Stimulated activated CD8-positive, alpha-beta memory T cell treated with anti-CD3 and anti-CD28 coated beads, Interleukin-2, amount 100 ng/mL, for 48 hours (primary cell): Measurements from ENCODE around the gene RHO.
"Not testable (repeated sequence)": the region's sequence is repeated elsewhere in the genome, so short reads cannot be mapped to it uniquely, and the experiment has no call there.

Experiments used
- DNase-seq, 2 donors: peaks; one replicate each; pipeline ENCODE4 v3.0.0-alpha.2; 2020; ENCODE audit warnings: low read depth in 2 of 2

The RHO gene

DNA sequence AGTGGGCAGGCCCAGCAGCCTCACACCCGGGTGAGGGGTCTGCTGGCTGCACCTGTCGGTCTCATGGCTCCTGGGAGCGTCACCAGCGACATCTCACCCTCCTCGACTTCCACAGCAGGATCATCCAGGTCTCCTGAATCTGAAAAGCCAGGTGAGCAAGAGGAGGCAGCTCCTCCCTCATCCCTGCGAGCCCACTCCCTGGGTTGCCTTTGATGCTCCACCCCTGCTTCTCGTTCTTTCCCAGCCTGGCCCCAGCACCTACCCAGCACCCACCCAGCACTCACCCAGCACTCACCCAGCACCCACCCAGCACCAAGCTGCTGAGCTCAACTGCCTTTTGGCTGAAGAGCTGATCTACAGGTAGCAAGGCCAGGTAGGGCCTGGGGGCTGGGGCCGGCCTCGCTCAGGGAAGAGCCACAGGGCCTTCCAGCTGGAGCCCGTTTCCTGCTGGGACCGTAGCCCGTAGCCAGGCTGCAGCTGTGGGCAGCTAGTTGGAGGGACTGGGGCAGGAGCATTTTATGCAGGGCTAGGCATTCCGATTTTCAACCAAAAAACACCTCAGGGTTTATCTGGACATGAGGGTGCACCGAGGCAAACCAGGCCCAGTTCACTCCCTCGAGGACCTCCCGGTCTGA, 14.8 kb downstream of the RHO start, which contains the start of gene H1-8:
TSS of gene H1-8 (plus strand) at position 20 of the 635 bp plus-strand sequence. CDS start at position 64, 44 bp downstream.
- DNase-seq, result no peak

DNA sequence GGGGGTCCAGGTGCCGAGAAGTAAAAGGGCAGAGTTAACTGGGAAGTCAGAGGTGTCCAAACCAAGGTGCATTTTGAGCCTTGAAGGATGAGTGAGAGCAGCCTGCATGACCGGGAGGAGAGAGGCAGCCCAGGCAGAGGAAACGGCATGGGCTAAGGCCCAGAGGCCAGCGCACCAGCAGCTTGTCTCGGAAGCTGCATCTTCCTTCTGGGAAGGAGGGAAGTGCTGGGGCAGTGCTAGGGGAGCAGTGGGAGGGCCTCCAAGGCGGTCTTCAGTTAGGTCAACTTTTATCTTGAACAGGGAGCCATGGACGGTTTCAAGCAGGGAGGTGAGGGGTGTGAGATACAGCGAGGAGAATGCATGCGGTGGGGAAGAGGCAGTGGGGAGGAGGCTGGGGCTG, 15.6 kb downstream of the RHO start:
- no peak for DNase-seq

- not testable (repeated sequence) for DNase-seq
Observed at GRCh38 chr3:129545951-129546350, 17.5 kb downstream of the RHO start.

GRCh38 chr3:129547241-129547640, 18.8 kb downstream of the RHO start:
- no peak for DNase-seq

DNA sequence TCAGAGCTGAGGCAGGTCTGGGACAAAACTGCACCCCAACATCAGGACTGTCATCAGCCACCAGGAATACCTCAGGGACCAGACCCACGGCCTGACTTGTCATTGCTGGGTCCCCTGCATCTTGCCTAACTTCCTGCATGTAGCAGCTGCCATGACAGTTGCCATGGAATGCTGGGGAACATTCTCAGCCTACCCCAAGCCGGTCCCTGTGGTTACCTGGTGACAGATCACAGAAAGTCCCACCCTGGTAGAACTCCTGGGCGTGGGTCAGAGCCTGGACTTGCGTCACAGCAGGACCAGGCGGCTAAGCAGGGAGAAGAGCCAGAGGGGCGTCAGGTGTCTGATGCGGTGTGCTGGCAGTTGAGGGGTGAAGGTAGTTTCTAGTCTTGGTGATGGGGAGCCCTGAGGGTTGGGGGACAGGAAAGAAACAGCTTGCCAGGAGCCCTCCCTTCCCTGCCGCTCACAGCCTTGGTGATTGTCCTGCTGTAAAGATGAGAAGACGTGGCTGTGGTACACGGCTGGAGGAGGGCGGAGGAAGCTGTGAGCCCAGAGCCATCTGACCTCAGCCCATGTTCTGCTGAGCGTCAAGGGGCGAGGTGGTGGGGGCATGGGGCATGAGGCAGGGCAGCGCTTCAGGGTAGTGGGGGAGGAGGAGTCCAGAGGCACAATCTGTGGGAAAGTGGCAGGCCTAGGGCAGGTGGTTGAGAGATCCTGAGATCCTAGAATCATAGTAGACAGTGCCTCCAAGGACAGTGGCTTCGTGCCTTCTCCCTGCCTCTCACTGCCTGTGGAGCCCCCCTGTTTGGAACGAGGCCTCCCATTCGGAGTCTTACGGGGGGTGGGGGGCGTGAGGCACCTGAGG, 19.9 kb downstream of the RHO start:
- DNase-seq, result no peak

- DNase-seq, result no peak
Observed at GRCh38 chr3:129549006-129549800, 20.8 kb downstream of the RHO start.

DNA sequence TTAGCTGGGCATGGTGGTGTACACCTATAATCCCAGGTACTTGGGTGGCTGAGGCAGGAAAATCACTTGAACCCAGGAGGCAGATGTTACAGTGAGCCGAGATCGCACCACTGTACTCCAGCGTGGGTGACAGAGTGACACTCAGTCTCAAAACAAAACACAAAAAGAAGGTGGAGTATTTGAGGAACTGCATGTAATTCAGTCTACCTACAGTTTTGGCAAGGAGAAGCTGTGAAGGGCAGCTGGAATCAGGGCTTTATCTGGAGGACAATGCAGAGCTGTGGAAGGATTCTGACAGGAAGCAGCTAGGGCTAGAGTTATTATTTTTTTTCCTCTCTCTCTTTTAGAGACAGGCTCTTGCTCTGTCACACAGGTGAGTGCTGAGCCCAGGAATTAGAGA, 21.4 kb downstream of the RHO start:
- DNase-seq, result no peak

DNA sequence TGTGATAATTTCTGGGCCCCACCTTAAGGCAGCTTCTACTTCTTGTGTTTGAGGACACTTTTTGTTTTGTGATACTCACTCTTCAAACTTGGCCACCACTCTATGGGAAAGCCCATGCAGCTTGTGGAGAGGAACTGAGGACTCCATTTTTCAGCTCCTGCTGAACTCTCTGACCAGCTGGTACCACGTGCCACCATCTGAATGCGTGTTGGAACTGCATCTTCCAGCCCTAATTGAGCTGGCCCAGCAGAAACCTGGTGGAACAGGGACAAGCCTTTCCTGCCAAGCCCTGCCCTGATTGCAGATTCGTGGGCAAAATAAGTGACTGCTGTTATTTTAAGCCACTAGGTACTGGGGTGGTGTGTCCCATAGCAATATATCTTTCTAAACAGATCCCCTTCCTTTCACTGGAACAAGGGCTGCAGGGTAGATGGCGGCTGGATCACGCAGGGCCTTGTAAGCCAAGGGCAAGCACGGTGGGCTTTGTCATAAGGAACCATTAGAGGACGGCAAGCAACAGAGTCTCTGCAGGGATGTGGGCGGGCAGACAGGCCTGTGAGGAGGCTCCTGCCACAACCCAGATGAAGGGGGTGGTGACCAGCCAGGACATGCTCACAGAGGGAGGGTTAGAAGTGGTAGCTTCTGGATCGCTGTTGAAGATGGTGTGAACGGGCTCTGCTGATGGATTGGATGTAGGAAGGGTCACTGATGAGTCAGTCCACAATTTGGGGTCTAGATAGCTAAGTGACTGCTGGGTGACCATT, 24.0 kb downstream of the RHO start:
- no peak for DNase-seq

DNA sequence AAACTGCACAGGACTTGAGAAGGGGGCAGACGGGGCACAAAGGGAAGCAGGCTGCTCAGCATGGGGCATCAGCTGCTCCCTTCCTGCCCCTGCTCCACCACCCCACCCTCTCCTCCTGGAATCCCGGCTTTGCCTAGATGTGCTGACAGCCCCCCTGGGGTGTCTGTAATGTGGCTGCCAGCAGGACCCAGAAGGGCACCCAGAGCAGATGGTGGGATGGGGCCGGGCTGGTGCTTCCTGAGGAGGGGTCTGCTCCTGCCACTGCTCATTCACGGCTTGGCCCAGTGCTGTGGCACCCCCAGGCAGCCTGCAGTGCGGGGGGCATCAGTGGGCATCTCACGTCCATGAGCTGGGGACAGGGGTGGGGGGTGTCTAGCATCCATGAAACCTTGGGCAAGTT, 24.7 kb downstream of the RHO start:
- DNase-seq, result no peak

- DNase-seq, result no peak
Observed at GRCh38 chr3:129553719-129554118, 25.3 kb downstream of the RHO start.

GRCh38 chr3:129554356-129555152, 26.1 kb downstream of the RHO start:
- DNase-seq, result no peak

DNA sequence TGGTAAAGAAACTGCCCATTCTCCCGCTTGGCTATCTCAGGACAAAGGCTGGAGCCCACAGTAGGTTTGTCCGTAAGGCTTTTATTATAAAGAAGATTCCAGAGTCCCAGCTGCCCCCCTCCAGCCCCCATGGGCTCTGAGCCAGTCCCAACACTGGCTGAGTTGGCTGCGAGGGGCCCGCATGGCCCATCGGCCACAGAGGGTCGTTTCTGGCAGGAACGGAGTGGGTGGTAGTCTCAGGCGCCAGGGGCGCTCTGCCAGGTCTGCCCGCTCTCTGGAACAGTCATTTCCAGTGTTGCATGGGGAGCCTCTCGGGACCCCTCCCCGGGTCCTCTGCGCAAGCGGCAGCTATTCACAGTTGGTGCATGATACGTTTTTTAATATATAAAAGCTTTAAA, 26.7 kb downstream of the RHO start:
- DNase-seq, result no peak

DNA sequence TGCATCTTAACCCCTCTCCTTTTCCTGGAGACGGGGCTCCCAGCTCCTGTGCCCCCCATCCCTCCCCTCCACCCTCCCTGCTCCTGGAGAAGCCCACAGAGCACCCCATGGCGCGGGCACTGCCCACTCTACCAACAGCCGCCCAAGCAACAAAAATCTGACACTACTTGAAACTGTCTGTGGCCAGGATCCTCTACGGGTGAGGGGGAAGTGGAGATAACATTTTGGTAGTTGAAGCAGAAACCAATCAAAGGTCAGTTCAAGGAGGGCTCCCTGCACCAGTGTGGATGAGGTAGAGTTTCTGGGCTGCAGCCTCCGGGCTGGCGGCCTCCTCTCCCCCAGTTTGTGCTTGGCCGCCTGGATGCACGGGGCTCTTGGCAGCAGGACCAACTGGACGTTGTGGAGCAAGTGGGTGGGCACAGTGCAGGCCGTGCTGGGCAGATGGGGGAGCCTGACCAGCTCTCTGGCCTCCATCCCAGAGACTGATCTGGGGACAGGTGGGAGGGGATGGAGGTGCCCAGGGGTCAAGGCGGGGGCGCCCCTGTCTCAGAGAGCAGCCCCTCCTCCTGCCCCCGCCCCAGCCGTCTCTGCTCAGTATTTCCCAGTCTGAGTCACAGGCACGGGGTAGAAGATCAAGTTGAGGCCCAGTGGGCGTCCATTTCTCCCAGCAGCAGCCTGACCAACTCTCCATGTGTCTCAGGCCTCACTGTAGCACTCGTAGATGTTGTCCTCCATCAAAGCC, 27.3 kb downstream of the RHO start:
- DNase-seq, result no peak

GRCh38 chr3:129556358-129556695, 27.9 kb downstream of the RHO start:
- DNase-seq, result no peak

- DNase-seq, result no peak
Observed at GRCh38 chr3:129556890-129557547, 28.6 kb downstream of the RHO start.

- no peak for DNase-seq
Observed at GRCh38 chr3:129557548-129557894, 29.1 kb downstream of the RHO start.

DNA sequence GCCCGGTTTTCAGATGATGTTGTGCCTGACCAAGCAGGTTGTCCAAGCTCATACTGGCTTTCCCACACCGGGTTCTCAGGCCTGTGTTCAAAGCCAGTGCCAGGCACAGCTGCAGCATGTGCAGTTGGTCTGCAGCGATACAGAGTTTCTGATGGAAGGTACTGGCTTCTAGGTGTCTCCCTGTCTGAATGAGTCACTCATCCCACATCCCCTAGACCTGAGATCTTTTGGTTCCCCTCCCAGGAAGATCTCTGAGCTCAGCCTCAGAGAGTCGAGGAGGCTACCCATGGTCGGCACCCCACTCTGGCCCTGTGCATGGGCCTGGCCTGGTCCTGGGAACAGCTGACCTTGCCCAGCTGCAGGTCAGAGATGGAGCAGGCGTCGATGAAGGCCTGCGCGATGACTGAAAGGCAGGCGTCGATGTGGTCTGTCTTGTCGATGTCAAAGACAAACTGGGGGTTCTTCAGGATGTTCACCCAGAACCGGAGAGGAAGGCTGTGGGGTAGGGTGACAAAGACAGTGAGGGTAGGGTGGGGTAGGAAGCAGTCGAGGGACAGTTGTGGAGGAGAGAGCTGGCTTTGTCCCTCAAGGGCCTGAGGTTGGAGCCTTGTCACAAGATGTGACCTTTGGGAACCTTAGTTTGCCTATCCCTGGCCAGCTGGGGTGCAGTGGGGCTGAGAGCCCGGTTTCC, 29.8 kb downstream of the RHO start:
- no peak for DNase-seq

- no peak for DNase-seq
Observed at GRCh38 chr3:129558772-129559564, 30.5 kb downstream of the RHO start.
